PC-3 (cell line): ENCODE data around the gene BORCS5. TPM values are rescaled to one million over a fixed set of nuclear protein-coding genes. Genes with fewer than 3 reads are reported as not detected.

Source experiments
- ATAC-seq: fragments of 200-7000 bp; cut with Tn5 transposase; 2 replicates; pipeline ENCODE4 v1.9.1; 2020; ENCODE audit warnings: mild to moderate bottlenecking, moderate library complexity
- BruUV-seq: library from RNA; stranded (reverse); fragments of 400-500 nt; replicated peaks from 2 replicates; lab custom pipeline; 2021; lab: Mats Ljungman, UMichigan
- CTCF ChIA-PET: fragments of 300-600 bp; sonication (Branson Sonifier 250); formaldehyde crosslinking; loops from one replicate; lab custom pipeline; 2022; ENCODE audit warnings: antibody characterized with exemption; lab: Charles Lee
- POLR2A ChIA-PET: fragments of 300-600 bp; sonication (Branson Sonifier 250); formaldehyde crosslinking; loops from one replicate; lab custom pipeline; 2022; ENCODE audit warnings: antibody characterized with exemption; ENCODE audit not compliant: unreplicated experiment; lab: Charles Lee
- DNase-seq: peaks from one replicate; pipeline ENCODE4 v3.0.0-alpha.2; 2015
- H2AFZ ChIP-seq: fragments of 300-600 bp; sonication (generic); 2 replicates; pipeline ENCODE4 v1.6.0; 2016; ENCODE audit warnings: antibody characterized with exemption, low read length
- H3F3A ChIP-seq: fragments of 300-600 bp; sonication (generic); one replicate; pipeline ENCODE4 v1.6.0; 2017; ENCODE audit warnings: antibody characterized with exemption, low read length, control low read depth, mild to moderate bottlenecking; ENCODE audit not compliant: unreplicated experiment
- H3K27ac ChIP-seq: fragments of 300-600 bp; sonication (generic); 2 replicates; pipeline ENCODE4 v1.5.1; 2016; ENCODE audit warnings: mild to moderate bottlenecking, low read length
- H3K27me3 ChIP-seq: fragments of 300-600 bp; sonication (generic); 2 replicates; pipeline ENCODE4 v1.6.1; 2016; ENCODE audit warnings: low read length, mixed read lengths
- H3K36me3 ChIP-seq: fragments of 300-600 bp; sonication (generic); 2 replicates; pipeline ENCODE4 v1.6.1; 2016; ENCODE audit warnings: low read depth, mixed run types, low read length, mixed read lengths
- H3K4me1 ChIP-seq: fragments of 300-600 bp; sonication (generic); 2 replicates; pipeline ENCODE4 v1.5.1; 2016; ENCODE audit warnings: low read length; ENCODE audit not compliant: insufficient read depth
- H3K4me2 ChIP-seq: fragments of 300-600 bp; sonication (generic); 2 replicates; pipeline ENCODE4 v1.6.0; 2016; ENCODE audit warnings: low read length
- H3K4me3 ChIP-seq: fragments of 300-600 bp; sonication (generic); 2 replicates; pipeline ENCODE4 v1.5.1; 2016; ENCODE audit warnings: mild to moderate bottlenecking, low read length, mixed read lengths
- H3K79me2 ChIP-seq: fragments of 300-600 bp; sonication (generic); 2 replicates; pipeline ENCODE4 v1.6.1; 2017; ENCODE audit warnings: low read length, mixed read lengths
- H3K9ac ChIP-seq: fragments of 300-600 bp; sonication (generic); 2 replicates; pipeline ENCODE4 v1.6.0; 2016; ENCODE audit warnings: mild to moderate bottlenecking, low read length
- H3K9me2 ChIP-seq: fragments of 300-600 bp; sonication (generic); replicated peaks from 2 replicates; pipeline ENCODE4 v1.6.1; 2016; ENCODE audit warnings: mixed run types, low read length, mixed read lengths
- H3K9me3 ChIP-seq: fragments of 300-600 bp; sonication (generic); 2 replicates; pipeline ENCODE4 v1.6.1; 2016; ENCODE audit warnings: low read length, mixed read lengths
- H4K20me1 ChIP-seq: fragments of 300-600 bp; sonication (generic); 2 replicates; pipeline ENCODE4 v1.6.1; 2016; ENCODE audit warnings: low read length, mixed read lengths
- CTCF ChIP-seq: fragments of 300-600 bp; sonication (generic); conservative IDR thresholded peaks from 2 replicates; pipeline ENCODE4 v1.5.1; 2017; ENCODE audit warnings: antibody characterized with exemption, low read depth, mild to moderate bottlenecking, low read length
- EZH2 ChIP-seq: fragments of 300-600 bp; sonication (generic); IDR thresholded peaks from one replicate; pipeline ENCODE4 v1.6.1; 2017; ENCODE audit warnings: antibody characterized with exemption, mild to moderate bottlenecking, low read length; ENCODE audit not compliant: unreplicated experiment
- EZH2phosphoT487 ChIP-seq: fragments of 300-600 bp; sonication (generic); IDR thresholded peaks from 2 replicates; pipeline ENCODE4 v1.6.1; 2018; ENCODE audit warnings: mild to moderate bottlenecking, antibody characterized with exemption, low read length, borderline replicate concordance
- intact Hi-C: fragments of 100-400 bp; cut with micrococcal nuclease; formaldehyde crosslinking; loops from 2 replicates; pipeline ENCODE4 v1.9.0; 2023
- total RNA-seq: library from RNA; depleted of rRNA; stranded (reverse); fragments of >200 nt; gene quantifications from 2 replicates; pipeline ENCODE4 v1.2.3, GENCODE V29; 2014

Gene BORCS5
- total RNA-seq, 1 experiment from 2014 or later: 2.3 TPM

GRCh38 chr12:12397184-12397583 is 40.3 kb downstream of the BORCS5 start:
- Histone ChIP-seq H3K9me3 (no peaks in the 10 kb centered on the region), H3K79me2 (no peaks in the 10 kb centered on the region), H3K9me2 (no peaks in the 10 kb centered on the region), H3K4me1 (peaks cover 22% of the 10 kb centered on the region), H3K36me3 (no peaks in the 10 kb centered on the region), H3K27ac (peak overlapping the region; percentile 81; the same call in 1 of the 2 replicates), H3K27me3 (no peaks in the 10 kb centered on the region), H3K9ac (no peak overlapping the region), H3K4me3 (no peak overlapping the region), H2AFZ (no peak overlapping the region), H3K4me2 (peak overlapping the region; percentile 60; the same call in 1 of the 2 replicates), H4K20me1 (no peaks in the 10 kb centered on the region), H3F3A (no peaks in the 10 kb centered on the region)
- CTCF ChIA-PET: no interaction called here
- TF ChIP-seq CTCF (no peak), EZH2 (no peak), EZH2phosphoT487 (no peak)
- ATAC-seq (no peak), DNase-seq (no peak)
- no TSS peak for BruUV-seq
- POLR2A ChIA-PET: no interaction called here
- intact Hi-C loops: loop anchor here (5.0 kb wide), 1 partner anchor 165 kb away; the partner anchor contains the start of gene DUSP16

DNA sequence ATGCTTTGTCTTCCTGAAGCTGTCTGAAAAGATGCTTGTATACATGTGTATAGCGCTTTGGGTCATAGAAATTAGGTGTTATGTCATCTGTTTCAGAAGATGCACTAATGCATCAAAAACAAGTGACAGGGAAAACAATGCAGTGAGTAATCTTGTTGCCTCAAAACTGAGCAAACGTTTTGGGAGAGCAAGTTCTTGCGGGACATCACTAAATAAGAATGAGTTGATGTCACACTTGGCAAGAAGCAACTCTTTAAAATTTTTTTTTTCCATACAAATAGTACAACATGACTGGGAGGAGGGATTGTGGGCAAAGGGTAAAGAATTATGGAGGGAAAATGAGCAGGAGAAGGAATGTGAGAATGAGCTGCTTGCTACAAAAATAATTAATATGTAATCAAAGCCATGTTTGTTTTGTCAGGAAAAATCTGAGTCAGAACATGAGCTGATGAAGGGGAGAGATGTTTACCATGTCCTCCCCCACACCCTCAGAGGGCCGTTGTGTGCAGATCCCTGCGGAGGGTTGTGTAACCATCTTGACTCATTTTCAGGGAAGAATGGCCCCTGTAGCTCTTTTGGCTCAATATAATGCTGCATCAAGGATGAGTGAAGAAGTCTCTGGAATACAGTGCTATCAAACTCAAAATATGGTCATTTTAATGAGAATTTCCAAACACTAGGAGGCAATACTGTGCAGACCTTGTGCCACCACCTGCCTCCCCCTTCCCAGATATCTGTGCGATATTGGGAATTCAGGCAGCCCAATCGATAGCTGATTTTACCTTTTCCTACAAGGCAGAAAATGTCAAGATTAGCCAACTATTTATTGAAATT is 41.4 kb downstream of the BORCS5 start:
- CTCF ChIA-PET: interaction anchor here (0.5 to 0.7 kb wide), 3 partner anchors 63 to 318 kb away, joined by 3 to 11 read pairs (median 3); no protein-coding TSS in a partner anchor
- Histone ChIP-seq H3K4me3 (no peak overlapping the region), H3K4me2 (peak overlapping the region; percentile 60), H3K36me3 (no peaks in the 10 kb centered on the region), H3K4me1 (peaks cover 22% of the 10 kb centered on the region), H3F3A (no peaks in the 10 kb centered on the region), H3K9me3 (no peaks in the 10 kb centered on the region), H3K9me2 (no peaks in the 10 kb centered on the region), H3K9ac (peak overlapping the region; percentile 38), H3K79me2 (no peaks in the 10 kb centered on the region), H2AFZ (no peak overlapping the region), H3K27ac (peak overlapping the region; percentile 81), H4K20me1 (no peaks in the 10 kb centered on the region), H3K27me3 (no peaks in the 10 kb centered on the region)
- peak; percentile 98 for ATAC-seq
- DNase-seq: peak; percentile 92
- peak; percentile 45 for TF ChIP-seq CTCF
- no peak for TF ChIP-seq EZH2phosphoT487
- intact Hi-C loops: loop anchor here (5.0 kb wide), 1 partner anchor 164 kb away; the partner anchor contains the start of gene DUSP16
- no TSS peak for BruUV-seq
- POLR2A ChIA-PET: interaction anchor here (0.6 to 0.7 kb wide), 4 partner anchors 36 to 316 kb away, joined by 3 to 7 read pairs (median 4); partner anchors contain the start of gene DUSP16
